Endometrial microvascular endothelial cells (primary cell): ENCODE results near the gene GORAB. TPM values are rescaled to one million over a fixed set of nuclear protein-coding genes. Genes with fewer than 3 reads are reported as not detected.

Experiments
- in situ Hi-C: cut with HindIII; loops from 2 replicates; pipeline ENCODE4 v1.10.0; 2017; ENCODE audit warnings: low sequenced_read_pairs, low pct_unique_long_range_greater_than_20kb; ENCODE audit errors: inconsistent ontology term
- total RNA-seq: library from RNA; depleted of rRNA; stranded (reverse); fragments of >200 nt; gene quantifications from one replicate; pipeline ENCODE4 v1.2.3, GENCODE V29; 2015; ENCODE audit errors: inconsistent ontology term

The GORAB gene
- total RNA-seq, 1 donor from 2014 or later, result 6.9 TPM

DNA sequence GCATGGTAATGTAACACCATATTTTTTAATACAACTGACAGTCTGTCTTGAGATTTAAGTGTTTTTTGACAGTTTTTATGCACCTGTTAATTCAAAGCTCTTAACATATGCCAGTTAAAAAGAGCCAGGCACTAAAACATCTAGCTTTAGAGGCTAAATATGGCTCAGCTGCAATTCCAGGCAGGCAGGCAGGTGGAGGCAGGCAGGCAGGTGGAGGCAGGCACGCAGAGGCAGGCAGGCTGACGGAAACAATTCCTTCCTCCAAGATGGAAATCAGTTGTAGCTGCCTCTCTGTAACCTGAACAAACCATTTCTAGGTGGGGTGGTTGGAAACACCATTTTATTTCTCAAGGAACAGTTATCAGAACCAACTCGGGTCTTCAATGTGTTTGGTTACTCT is 51.2 kb downstream of the GORAB start:
- in situ Hi-C loops, result no loop called here

DNA sequence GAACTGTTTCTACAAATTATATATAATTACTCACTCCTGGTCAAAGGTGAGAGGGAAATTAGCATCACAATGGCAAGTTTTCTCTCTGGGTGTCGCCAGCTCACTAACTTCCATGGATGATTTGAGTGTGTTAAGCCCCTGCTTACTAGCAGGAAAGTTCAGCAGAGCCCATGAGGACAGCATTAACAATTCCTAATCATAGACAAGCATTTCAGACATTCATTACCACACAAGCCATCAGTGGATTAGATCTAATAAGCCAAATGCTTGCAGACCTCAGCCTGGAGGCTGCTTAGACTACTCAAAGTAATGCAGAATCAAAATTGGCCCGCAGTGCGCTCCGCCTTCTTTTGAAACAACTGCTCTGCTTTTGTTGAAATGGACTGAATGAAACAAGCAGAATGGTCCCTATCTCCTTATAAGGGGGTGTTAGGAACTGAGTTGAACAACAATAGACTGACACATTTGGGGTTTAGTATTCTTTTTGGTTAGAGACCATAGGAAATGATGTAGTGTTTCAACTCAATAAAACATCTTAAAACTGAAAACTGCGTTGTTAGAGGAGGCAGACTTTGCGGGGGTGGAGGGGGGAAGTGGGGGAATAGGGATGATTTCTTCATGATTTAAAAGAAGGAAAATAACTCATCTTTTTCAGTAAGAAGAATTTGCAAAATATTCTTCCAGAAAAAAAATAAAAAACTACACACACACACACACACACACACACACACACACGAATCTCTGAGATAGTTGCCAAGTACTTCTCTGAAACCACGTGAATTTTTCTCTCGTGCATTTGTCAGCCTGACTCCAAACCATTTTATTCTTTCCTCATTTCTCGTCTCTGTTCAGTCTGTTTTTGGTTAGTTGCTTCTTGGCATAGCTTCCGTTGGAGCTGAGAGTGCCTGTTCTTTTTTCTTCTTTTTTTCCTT is 54.6 kb downstream of the GORAB start:
- in situ Hi-C loops, result no loop called here

DNA sequence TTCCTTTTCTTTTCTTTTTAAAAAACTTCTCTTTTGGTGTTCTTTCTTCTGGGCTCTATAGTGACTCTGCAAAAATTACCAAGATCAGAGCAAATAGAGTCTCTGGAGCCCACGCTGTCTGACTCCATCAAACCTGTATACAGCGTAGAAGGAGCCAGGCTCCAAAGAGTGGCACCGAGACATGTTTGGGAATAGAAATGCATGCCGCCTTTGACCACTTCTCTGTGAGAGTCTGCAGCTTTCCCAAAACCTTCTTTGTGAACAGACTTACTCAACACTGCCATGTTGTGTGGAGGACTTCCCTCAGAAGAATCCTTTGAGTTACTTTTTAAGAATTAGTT is 55.3 kb downstream of the GORAB start:
- in situ Hi-C loops, result no loop called here

- in situ Hi-C loops, result no loop called here
These were observed 59.1 kb downstream of the GORAB start for GRCh38 chr1:170590921-170591705.

- in situ Hi-C loops, result no loop called here
These were observed 60.7 kb downstream of the GORAB start for GRCh38 chr1:170592591-170593111.

DNA sequence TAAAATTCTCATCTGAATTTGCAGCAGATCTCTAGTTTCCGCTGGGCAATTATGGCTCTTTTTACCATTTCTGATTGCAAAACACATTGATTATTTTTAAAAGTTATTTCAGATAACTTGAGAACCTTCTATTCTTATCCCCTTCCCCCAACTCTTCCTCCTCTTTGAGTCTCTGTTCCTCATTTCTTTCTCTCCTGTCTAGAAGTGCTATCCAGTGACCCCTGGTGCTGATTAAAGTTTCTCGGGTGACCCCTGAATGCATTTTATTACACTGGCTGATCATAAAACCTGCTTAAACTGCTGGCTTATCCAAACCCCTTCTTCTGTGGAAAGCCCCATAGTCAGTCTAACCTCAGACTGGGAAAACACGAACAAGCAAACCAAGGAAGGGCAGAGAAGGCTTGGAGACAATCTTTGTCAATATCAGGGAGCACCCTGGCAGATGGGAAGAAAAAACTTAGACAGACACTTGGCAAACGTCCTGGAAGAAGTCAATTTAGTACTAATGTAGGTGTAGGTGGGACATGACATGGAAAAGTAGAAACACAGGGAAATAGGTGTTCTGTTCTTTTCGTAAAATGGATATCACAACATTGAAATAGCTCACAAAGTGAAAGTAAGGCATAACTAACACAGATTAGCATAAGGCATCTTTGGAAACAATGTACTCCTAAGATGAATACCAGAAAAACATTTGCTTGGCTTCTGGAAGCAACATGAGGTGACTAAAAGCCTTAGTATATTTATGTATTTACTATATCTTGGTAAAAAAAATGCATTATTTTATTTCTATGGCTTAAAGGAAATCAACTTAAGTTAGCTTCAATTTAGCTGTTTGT is 61.4 kb downstream of the GORAB start:
- in situ Hi-C loops, result no loop called here

DNA sequence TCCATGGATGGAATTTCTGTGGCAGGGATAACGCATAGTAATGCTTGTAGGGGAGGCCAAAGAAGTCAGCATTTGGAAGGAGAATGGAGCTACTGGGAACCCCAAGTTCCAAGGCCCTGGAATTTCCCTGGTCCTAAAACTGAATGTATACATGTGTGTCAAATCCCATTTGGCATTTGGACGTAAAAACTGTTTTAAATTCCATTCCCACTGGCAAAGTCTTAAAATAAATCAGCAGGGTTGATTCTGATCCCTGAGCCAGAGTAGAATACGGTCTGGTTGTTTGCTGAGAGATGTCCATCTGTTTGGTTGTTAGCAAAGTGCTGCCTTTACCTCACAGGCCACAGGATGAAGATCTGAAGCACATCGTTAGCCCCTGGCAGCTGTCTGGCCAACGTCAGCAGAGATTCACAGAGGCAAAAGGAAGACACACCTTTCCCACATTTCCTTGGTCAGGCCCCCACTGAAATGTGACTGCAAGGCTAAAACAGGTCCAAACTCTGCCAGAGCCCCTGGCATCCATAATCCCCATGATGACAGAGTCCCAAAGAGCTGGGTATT is 62.2 kb downstream of the GORAB start:
- in situ Hi-C loops, result no loop called here

GRCh38 chr1:170596701-170597100 is 64.7 kb downstream of the GORAB start:
- in situ Hi-C loops, result no loop called here

GRCh38 chr1:170598618-170599017 is 66.7 kb downstream of the GORAB start:
- in situ Hi-C loops, result no loop called here

- in situ Hi-C loops, result no loop called here
These were observed 67.1 kb downstream of the GORAB start for GRCh38 chr1:170599033-170599432.

GRCh38 chr1:170601866-170602265 is 69.9 kb downstream of the GORAB start:
- in situ Hi-C loops, result no loop called here

Other genes with a start within 250 kb of the GORAB start
- gene PRRX1, start 132.0 kb downstream of the GORAB start, total RNA-seq, result not detected